Thoracic aorta (tissue), 2 donors: ENCODE measurements around the gene RAB21. TPM values are rescaled to one million over a fixed set of nuclear protein-coding genes. Genes with fewer than 3 reads are reported as not detected.

Experiments
- ATAC-seq: fragments of 150-250 bp; one replicate; pipeline ENCODE4 v1.8.0; 2017; ENCODE audit warnings: low read depth; ENCODE audit not compliant: insufficient number of reproducible peaks, low FRiP score
- DNase-seq: peaks from one replicate; pipeline ENCODE4 v3.0.0-alpha.2; 2020; ENCODE audit warnings: low spot score
- H3K27ac ChIP-seq, 2 donors: fragments of 200-600 bp; sonication (generic); 1 replicate in 1 of 2; 2 replicates in 1 of 2; pipeline ENCODE4 v1.5.1; 2016; ENCODE audit warnings: mild to moderate bottlenecking in 2 of 2, moderate library complexity in 2 of 2
- H3K27me3 ChIP-seq: fragments of 200-600 bp; sonication (generic); replicated peaks from 2 replicates; pipeline ENCODE4 v1.6.0; 2016; ENCODE audit warnings: mild to moderate bottlenecking; ENCODE audit not compliant: insufficient read depth
- H3K36me3 ChIP-seq: fragments of 200-600 bp; sonication (generic); one replicate; pipeline ENCODE4 v1.5.1; 2016
- H3K4me1 ChIP-seq, 2 donors: fragments of 200-600 bp; sonication (generic); 1 replicate in 1 of 2; 2 replicates in 1 of 2; pipeline versions ENCODE4 v1.5.1 to v1.6.0; 2016; ENCODE audit warnings: low read depth in 2 of 2, mild to moderate bottlenecking in 1 of 2; ENCODE audit not compliant: control insufficient read depth in 1 of 2
- H3K4me3 ChIP-seq: fragments of 200-600 bp; sonication (generic); 2 replicates; pipeline ENCODE4 v1.5.1; 2016; ENCODE audit warnings: mild to moderate bottlenecking
- H3K9me3 ChIP-seq: fragments of 200-600 bp; sonication (generic); 2 replicates; pipeline ENCODE4 v1.5.1; 2016
- CTCF ChIP-seq: fragments of 200-600 bp; sonication (generic); IDR thresholded peaks from one replicate; pipeline ENCODE4 v1.5.1; 2019; ENCODE audit warnings: antibody characterized with exemption
- total RNA-seq, 2 donors: library from RNA; depleted of rRNA; stranded (reverse); fragments of >200 nt; gene quantifications; one replicate each; pipeline versions ENCODE4 v1.1.0 to v1.2.3, GENCODE V29; 2016

The RAB21 gene
- total RNA-seq, 2 donors from 2014 or later: 15.7 to 56.4 TPM

DNA sequence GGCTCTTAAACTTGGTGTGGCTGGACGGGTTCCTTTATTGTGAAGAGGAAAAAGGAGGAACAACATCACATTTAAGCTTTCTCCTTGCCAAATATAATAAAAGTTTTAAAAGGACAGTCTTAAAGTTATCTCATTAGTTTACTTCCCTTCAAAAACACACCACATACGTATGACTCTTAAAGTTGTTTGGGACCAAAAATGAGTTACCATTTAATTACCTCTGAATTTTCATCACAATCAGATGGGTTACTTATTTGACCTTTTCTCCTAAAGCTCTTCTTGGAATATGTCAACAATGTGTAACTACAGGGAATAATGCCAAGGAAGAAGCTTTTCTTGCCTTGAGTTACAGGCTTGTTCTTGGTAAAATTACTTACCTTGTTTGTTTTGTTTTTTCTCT, 16.4 kb downstream of the RAB21 start:
- ATAC-seq (no peak), DNase-seq (no peak)
- H3K4me3 ChIP-seq: no peak overlapping the region
- TF ChIP-seq CTCF: no peak
- H3K4me1 ChIP-seq: peaks cover 17 to 29% of the 10 kb centered on the region in 2 donors
- H3K9me3 ChIP-seq: no peaks in the 10 kb centered on the region
- no peaks in the 10 kb centered on the region for H3K36me3 ChIP-seq
- no peaks in the 10 kb centered on the region for H3K27me3 ChIP-seq
- H3K27ac ChIP-seq: no peak overlapping the region

- Histone ChIP-seq H3K4me3 (no peak overlapping the region), H3K27me3 (no peaks in the 10 kb centered on the region), H3K9me3 (no peaks in the 10 kb centered on the region), H3K36me3 (no peaks in the 10 kb centered on the region), H3K27ac (no peak overlapping the region), H3K4me1 (peaks cover 12 to 14% of the 10 kb centered on the region in 2 donors)
- DNase-seq: no peak
- no peak for ATAC-seq
- TF ChIP-seq CTCF: no peak
Observed at GRCh38 chr12:71772735-71773134, 18.1 kb downstream of the RAB21 start.

DNA sequence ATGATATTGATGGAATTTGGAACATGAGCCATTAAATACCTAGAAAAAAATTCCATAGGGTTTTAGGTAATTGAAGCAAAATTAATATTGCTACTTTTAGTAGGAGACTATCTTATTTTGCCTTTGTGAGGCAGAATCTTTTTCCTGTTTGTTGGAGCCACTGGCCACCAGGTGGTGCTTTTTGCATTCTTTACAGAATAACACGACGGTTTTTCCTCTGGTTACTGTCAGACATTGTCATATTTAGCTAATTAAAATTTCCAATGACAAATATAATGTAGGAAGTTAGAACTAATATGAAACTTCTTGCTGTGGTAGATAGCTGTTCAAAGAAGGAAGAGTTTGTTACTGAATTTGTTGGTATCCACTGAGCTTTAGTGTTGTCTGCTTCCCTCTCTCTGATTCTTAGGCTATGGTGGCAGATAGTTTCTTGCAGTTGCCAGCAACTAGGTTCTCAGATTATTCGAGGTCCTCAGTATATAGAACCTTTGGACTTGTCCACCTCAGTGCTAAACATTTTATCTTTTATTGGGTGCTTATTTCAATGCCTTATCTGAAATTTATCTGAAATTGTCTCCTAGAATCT, 25.7 kb downstream of the RAB21 start:
- peaks cover 16% of the 10 kb centered on the region for H3K36me3 ChIP-seq
- ATAC-seq: no peak

GRCh38 chr12:71782017-71782416, 27.4 kb downstream of the RAB21 start:
- DNase-seq (no peak), ATAC-seq (no peak)
- Histone ChIP-seq H3K4me1 (no peaks in the 10 kb centered on the region), H3K36me3 (peaks cover 24% of the 10 kb centered on the region), H3K27ac (no peak overlapping the region), H3K9me3 (no peaks in the 10 kb centered on the region), H3K27me3 (no peaks in the 10 kb centered on the region), H3K4me3 (no peak overlapping the region)
- TF ChIP-seq CTCF: no peak

More for the DNA sequence above, 25.7 kb downstream of the RAB21 start:
- Histone ChIP-seq H3K4me1 (no peaks in the 10 kb centered on the region), H3K4me3 (no peak overlapping the region), H3K9me3 (no peaks in the 10 kb centered on the region), H3K27ac (no peak overlapping the region), H3K27me3 (no peaks in the 10 kb centered on the region)
- peak; percentile 59 for TF ChIP-seq CTCF
- no peak for DNase-seq

DNA sequence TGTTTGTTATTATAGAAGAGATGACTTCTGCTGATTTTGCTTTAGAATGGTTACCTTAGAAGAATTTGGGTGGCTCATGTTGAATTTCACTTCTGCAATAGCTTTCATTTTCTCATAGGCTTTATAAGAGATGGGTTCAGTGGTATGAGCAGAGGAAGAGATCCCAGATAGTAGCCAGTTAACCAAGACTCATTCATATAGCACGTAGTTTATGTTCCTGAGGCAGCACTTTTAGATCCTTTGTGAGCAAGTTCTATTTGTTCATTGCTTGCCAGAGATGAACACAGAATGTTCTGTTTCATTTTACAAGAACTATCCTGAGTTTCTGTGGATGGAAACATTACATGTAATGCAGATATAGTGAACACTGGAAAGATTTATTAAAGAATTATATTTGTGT, 32.2 kb downstream of the RAB21 start:
- no peak overlapping the region for H3K4me3 ChIP-seq
- H3K4me1 ChIP-seq: no peaks in the 10 kb centered on the region
- no peaks in the 10 kb centered on the region for H3K27me3 ChIP-seq
- H3K9me3 ChIP-seq: no peaks in the 10 kb centered on the region
- ATAC-seq (no peak), DNase-seq (no peak)
- no peak for TF ChIP-seq CTCF
- H3K36me3 ChIP-seq: peaks cover 19% of the 10 kb centered on the region
- H3K27ac ChIP-seq: no peak overlapping the region
